ENCODE measurements around the gene ADAM17. TPM values are rescaled to one million over a fixed set of nuclear protein-coding genes. Genes with fewer than 3 reads are reported as not detected.

The ADAM17 gene
- polyA plus RNA-seq, 3 donors, result 30.2 to 34.8 (median 30.9) TPM

DNA sequence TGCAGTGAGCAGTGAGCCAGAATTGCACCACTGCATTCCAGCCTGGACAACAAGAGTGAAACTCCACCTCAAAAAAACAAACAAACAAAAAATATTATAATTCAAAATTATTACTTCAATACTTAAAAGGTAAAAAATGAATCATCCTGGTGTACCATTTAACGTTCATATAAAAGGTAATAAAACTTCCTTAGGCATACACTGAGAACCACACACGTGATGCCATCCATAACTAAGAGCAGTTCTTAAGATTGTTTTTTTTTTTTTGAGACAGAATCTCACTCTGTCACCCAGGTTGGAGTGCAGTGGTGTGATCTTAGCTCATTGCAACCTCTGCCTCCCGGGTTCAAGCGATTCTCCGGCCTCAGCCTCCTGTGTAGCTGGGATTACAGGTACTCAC is 45.8 kb upstream of the ADAM17 start:
- H3K4me1 Mint-ChIP-seq, result peaks cover 5% of the 10 kb centered on the region
- no peak overlapping the region for H3K4me3 ChIP-seq (replicated peaks in 1 of 3; ENCODE audit: low read depth in 2 of 3, low read length in 3 of 3)
- no peak overlapping the region for H3K4me3 Mint-ChIP-seq
- TF ChIP-seq, protein P1, sequence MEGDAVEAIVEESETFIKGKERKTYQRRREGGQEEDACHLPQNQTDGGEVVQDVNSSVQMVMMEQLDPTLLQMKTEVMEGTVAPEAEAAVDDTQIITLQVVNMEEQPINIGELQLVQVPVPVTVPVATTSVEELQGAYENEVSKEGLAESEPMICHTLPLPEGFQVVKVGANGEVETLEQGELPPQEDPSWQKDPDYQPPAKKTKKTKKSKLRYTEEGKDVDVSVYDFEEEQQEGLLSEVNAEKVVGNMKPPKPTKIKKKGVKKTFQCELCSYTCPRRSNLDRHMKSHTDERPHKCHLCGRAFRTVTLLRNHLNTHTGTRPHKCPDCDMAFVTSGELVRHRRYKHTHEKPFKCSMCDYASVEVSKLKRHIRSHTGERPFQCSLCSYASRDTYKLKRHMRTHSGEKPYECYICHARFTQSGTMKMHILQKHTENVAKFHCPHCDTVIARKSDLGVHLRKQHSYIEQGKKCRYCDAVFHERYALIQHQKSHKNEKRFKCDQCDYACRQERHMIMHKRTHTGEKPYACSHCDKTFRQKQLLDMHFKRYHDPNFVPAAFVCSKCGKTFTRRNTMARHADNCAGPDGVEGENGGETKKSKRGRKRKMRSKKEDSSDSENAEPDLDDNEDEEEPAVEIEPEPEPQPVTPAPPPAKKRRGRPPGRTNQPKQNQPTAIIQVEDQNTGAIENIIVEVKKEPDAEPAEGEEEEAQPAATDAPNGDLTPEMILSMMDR (IDR thresholded peaks at IDR 0.05), result no peak
- H3K27ac Mint-ChIP-seq, result peak overlapping the region in 2 of 7 donors; percentile 30 to 77
- H3K9me3 Mint-ChIP-seq, result peaks cover 6 to 20% (median 12%) of the 10 kb centered on the region in 7 donors
- H3K9me3 ChIP-seq (replicated peaks in 1 of 2; ENCODE audit: control insufficient read depth in 1 of 2, insufficient read depth in 1 of 2, low read length in 2 of 2), result peaks cover 11 to 12% of the 10 kb centered on the region in 2 donors
- no peak overlapping the region for H2AFZ ChIP-seq (ENCODE audit: insufficient read depth, low read depth, low read length, poor library complexity, severe bottlenecking)
- no peak overlapping the region for H3K4me2 ChIP-seq (replicated peaks; ENCODE audit: extremely low read depth, low read length, poor library complexity, severe bottlenecking)
- H3K36me3 Mint-ChIP-seq, result peaks cover 28 to 48% of the 10 kb centered on the region in 2 donors
- H3K27me3 ChIP-seq (ENCODE audit: control insufficient read depth in 2 of 2, insufficient read depth in 2 of 2, low read length in 2 of 2), result no peaks in the 10 kb centered on the region
- 100% methylated on average over 3 of the region's 5 CpGs for WGBS (ENCODE audit: insufficient coverage)
- peaks cover 4 to 6% of the 10 kb centered on the region in 2 donors for H3K4me1 ChIP-seq (ENCODE audit: control insufficient read depth in 1 of 2, insufficient read depth in 2 of 2, low read length in 2 of 2)
- no peak overlapping the region for H3K9ac ChIP-seq (ENCODE audit: insufficient read depth, low read length, poor library complexity, severe bottlenecking)
- DNase-seq, result no peak
- H4K20me1 ChIP-seq (ENCODE audit: insufficient read depth, low read length), result peaks cover 31% of the 10 kb centered on the region
- peaks cover 98% of the 10 kb centered on the region for H3K79me2 ChIP-seq (ENCODE audit: insufficient read depth, low read length)
- intact Hi-C loops (cut with micrococcal nuclease), result loop anchor here (5.0 to 10.0 kb wide), 2 partner anchors 34 to 47 kb away; partner anchors contain the start of gene ADAM17 (in 1 of the 2)
- peaks cover 5 to 39% of the 10 kb centered on the region in 2 donors for H3K36me3 ChIP-seq (replicated peaks in 1 of 2; ENCODE audit: control insufficient read depth in 1 of 2, insufficient read depth in 2 of 2, low read length in 2 of 2)
- no peak overlapping the region for H3K27ac ChIP-seq (ENCODE audit: low read depth in 1 of 2, low read length in 2 of 2)
- H3K27me3 Mint-ChIP-seq (ENCODE audit: low read depth in 3 of 3), result no peaks in the 10 kb centered on the region

- no peak overlapping the region for H3K4me3 Mint-ChIP-seq
- TF ChIP-seq, protein P1 (IDR thresholded peaks at IDR 0.05), result no peak
Measured at GRCh38 chr2:9599430-9599829, 43.8 kb upstream of the ADAM17 start.

More at GRCh38 chr2:9599430-9599829, 43.8 kb upstream of the ADAM17 start:
- Histone ChIP-seq H3K36me3 (replicated peaks in 1 of 2; ENCODE audit: control insufficient read depth in 1 of 2, insufficient read depth in 2 of 2, low read length in 2 of 2) (peaks cover 5 to 39% of the 10 kb centered on the region in 2 donors), H3K79me2 (ENCODE audit: insufficient read depth, low read length) (peaks cover 98% of the 10 kb centered on the region), H3K4me1 (ENCODE audit: control insufficient read depth in 1 of 2, insufficient read depth in 2 of 2, low read length in 2 of 2) (peaks cover 4 to 14% of the 10 kb centered on the region in 2 donors), H3K27ac (ENCODE audit: low read depth in 1 of 2, low read length in 2 of 2) (no peak overlapping the region), H3K9me3 (replicated peaks in 1 of 2; ENCODE audit: control insufficient read depth in 1 of 2, insufficient read depth in 1 of 2, low read length in 2 of 2) (peaks cover 11 to 12% of the 10 kb centered on the region in 2 donors), H3K27me3 (ENCODE audit: control insufficient read depth in 2 of 2, insufficient read depth in 2 of 2, low read length in 2 of 2) (no peaks in the 10 kb centered on the region), H2AFZ (ENCODE audit: insufficient read depth, low read depth, low read length, poor library complexity, severe bottlenecking) (no peak overlapping the region), H3K4me3 (replicated peaks in 1 of 3; ENCODE audit: low read depth in 2 of 3, low read length in 3 of 3) (no peak overlapping the region), H4K20me1 (ENCODE audit: insufficient read depth, low read length) (peaks cover 33% of the 10 kb centered on the region), H3K4me2 (replicated peaks; ENCODE audit: extremely low read depth, low read length, poor library complexity, severe bottlenecking) (no peak overlapping the region), H3K9ac (ENCODE audit: insufficient read depth, low read length, poor library complexity, severe bottlenecking) (no peak overlapping the region)
- DNase-seq, result no peak
- WGBS (ENCODE audit: insufficient coverage), result 100% methylated on average over 1 of the region's 1 CpG
- peaks cover 14% of the 10 kb centered on the region for H3K4me1 Mint-ChIP-seq
- H3K27me3 Mint-ChIP-seq (ENCODE audit: low read depth in 3 of 3), result no peaks in the 10 kb centered on the region
- H3K36me3 Mint-ChIP-seq, result peaks cover 29 to 48% of the 10 kb centered on the region in 2 donors
- peaks cover 4 to 20% (median 12%) of the 10 kb centered on the region in 7 donors for H3K9me3 Mint-ChIP-seq
- intact Hi-C loops (cut with micrococcal nuclease), result no loop called here
- H3K27ac Mint-ChIP-seq, result no peak overlapping the region
